ENCODE data around the gene PVRIG.
A peak's percentile ranks its signal among the peaks of the same experiment; 100 is the strongest.
"Not testable (repeated sequence)": the region's sequence is repeated elsewhere in the genome, so short reads cannot be mapped to it uniquely, and the experiment has no call there.

The PVRIG gene

DNA sequence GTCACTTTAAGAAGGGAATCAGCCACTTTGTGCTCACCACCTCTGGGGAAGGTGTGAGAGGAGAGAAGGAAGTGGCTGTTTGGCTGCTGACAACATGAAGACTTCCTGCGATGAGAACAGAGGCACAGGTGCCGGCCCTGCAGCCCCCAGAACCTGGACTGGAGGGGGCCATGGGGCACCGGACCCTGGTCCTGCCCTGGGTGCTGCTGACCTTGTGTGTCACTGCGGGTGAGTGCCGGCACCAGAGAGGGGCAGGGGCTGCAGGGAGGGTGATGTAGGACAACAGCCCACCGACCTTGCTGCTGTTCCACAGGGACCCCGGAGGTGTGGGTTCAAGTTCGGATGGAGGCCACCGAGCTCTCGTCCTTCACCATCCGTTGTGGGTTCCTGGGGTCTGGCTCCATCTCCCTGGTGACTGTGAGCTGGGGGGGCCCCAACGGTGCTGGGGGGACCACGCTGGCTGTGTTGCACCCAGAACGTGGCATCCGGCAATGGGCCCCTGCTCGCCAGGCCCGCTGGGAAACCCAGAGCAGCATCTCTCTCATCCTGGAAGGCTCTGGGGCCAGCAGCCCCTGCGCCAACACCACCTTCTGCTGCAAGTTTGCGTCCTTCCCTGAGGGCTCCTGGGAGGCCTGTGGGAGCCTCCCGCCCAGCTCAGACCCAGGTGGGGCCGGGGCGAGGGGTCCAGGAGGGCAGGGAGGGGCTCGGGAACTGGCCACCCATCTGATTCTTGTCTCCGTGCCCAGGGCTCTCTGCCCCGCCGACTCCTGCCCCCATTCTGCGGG, at the start of gene PVRIG:
Gene PVRIG, plus strand, starts transcription at position 149 of the 785 bp plus-strand sequence. Its CDS starts 22 bp downstream, at position 171.
- WGBS (ENCODE audit: insufficient coverage, insufficient read length) = no CpG with 5 or more reads among the region's 27 CpGs
- DNase-seq (ENCODE audit: low read depth, low spot score); H3K27ac ChIP-seq (ENCODE audit: low read length); H3K27me3 ChIP-seq (ENCODE audit: control insufficient read depth, insufficient read depth, low read length); H3K4me3 ChIP-seq (ENCODE audit: low read length); H3K4me1 ChIP-seq (ENCODE audit: control insufficient read depth, insufficient read depth, low read length); H3K36me3 ChIP-seq (ENCODE audit: control insufficient read depth, insufficient read depth, low read length); H3K9me3 ChIP-seq (ENCODE audit: control insufficient read depth, insufficient read depth, low read length): not testable (repeated sequence)

DNA sequence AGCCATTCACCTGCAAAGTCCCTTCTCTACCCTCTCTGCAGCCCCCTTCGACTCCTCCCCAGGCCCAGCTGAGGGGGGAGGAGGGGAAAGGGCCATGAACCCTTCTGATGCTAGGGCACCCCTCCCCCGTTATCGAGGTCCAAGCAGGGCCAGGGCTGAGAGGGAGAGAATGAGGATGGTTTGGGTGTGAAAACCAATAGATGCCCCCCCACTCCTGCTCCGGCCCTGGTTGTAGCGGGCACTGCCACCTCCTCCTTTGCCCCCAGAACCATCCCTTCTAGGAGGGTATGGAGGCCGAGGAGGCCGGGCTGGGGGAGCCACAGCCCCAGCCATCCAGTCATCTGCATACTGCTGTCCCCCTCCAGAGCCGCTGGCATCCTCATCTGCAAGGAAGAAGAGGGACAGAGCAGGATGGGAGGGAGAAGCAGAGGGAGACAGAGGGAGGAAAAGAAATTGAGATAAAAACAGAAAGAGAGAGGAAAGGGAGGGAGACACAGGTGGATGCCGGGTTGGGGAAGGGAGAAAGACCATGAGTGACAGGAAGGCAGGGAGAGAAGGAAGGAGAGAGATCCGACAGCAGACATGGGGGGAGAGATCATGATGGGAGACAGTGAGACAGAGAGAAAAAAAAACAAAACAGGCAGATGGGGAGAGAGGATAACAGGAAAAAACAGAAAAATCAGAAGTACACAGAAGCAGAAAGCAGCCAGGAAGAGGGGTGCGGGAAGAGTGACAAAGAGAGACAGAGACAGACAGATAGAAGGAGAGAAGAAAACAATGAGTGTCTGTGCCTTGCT, 49.5 kb upstream of the PVRIG start:
- peaks cover 5% of the 10 kb centered on the region for H3K4me1 ChIP-seq (ENCODE audit: control insufficient read depth, insufficient read depth, low read length)
- H3K4me3 ChIP-seq (ENCODE audit: low read length) = no peak overlapping the region
- DNase-seq (ENCODE audit: low read depth, low spot score) = no peak
- H3K27me3 ChIP-seq (ENCODE audit: control insufficient read depth, insufficient read depth, low read length) = no peaks in the 10 kb centered on the region
- no CpG with 5 or more reads among the region's 11 CpGs for WGBS (ENCODE audit: insufficient coverage, insufficient read length)
- H3K27ac ChIP-seq (ENCODE audit: low read length) = no peak overlapping the region
- peaks cover 5% of the 10 kb centered on the region for H3K36me3 ChIP-seq (ENCODE audit: control insufficient read depth, insufficient read depth, low read length)
- no peaks in the 10 kb centered on the region for H3K9me3 ChIP-seq (ENCODE audit: control insufficient read depth, insufficient read depth, low read length)

GRCh38 chr7:100171087-100171681, 48.6 kb upstream of the PVRIG start:
- no peak for DNase-seq (ENCODE audit: low read depth, low spot score)
- H3K27me3 ChIP-seq (ENCODE audit: control insufficient read depth, insufficient read depth, low read length) = no peaks in the 10 kb centered on the region
- WGBS (ENCODE audit: insufficient coverage, insufficient read length) = no CpG with 5 or more reads among the region's 61 CpGs
- peak overlapping the region; percentile 32; the same call in 1 of the 2 replicates for H3K4me3 ChIP-seq (ENCODE audit: low read length)
- peaks cover 5% of the 10 kb centered on the region for H3K36me3 ChIP-seq (ENCODE audit: control insufficient read depth, insufficient read depth, low read length)
- peaks cover 6% of the 10 kb centered on the region for H3K4me1 ChIP-seq (ENCODE audit: control insufficient read depth, insufficient read depth, low read length)
- H3K27ac ChIP-seq (ENCODE audit: low read length) = no peak overlapping the region
- H3K9me3 ChIP-seq (ENCODE audit: control insufficient read depth, insufficient read depth, low read length) = no peaks in the 10 kb centered on the region

DNA sequence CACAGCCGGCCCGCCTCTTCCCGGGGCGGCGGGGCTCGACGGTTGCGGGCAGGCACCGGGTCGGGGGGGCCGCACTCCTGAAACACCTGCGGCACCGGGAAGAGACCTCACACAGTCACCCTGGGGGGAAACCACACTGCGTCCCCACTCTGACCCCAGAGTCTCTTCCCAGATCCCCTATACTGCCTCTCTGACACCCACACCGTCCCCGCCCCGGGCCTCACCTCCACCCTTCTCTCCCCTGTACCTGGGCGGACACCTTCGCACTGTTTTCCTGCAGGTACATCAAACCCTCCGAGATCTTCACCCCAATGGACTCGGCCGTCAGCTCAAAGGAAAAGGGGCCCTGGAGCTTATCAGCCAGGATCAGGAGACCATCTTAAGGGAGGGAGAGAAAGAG, 47.9 kb upstream of the PVRIG start:
- Histone ChIP-seq H3K27ac (ENCODE audit: low read length) (no peak overlapping the region), H3K9me3 (ENCODE audit: control insufficient read depth, insufficient read depth, low read length) (no peaks in the 10 kb centered on the region), H3K27me3 (ENCODE audit: control insufficient read depth, insufficient read depth, low read length) (no peaks in the 10 kb centered on the region), H3K4me3 (ENCODE audit: low read length) (peak overlapping the region; percentile 32; the same call in 1 of the 2 replicates), H3K36me3 (ENCODE audit: control insufficient read depth, insufficient read depth, low read length) (peaks cover 5% of the 10 kb centered on the region), H3K4me1 (ENCODE audit: control insufficient read depth, insufficient read depth, low read length) (peaks cover 7% of the 10 kb centered on the region)
- WGBS (ENCODE audit: insufficient coverage, insufficient read length) = no CpG with 5 or more reads among the region's 22 CpGs
- no peak for DNase-seq (ENCODE audit: low read depth, low spot score)

- peaks cover 5% of the 10 kb centered on the region for H3K36me3 ChIP-seq (ENCODE audit: control insufficient read depth, insufficient read depth, low read length)
- no peak for DNase-seq (ENCODE audit: low read depth, low spot score)
Measured at GRCh38 chr7:100173806-100174495, 45.8 kb upstream of the PVRIG start.

GRCh38 chr7:100174582-100174981, 45.2 kb upstream of the PVRIG start:
- H3K4me1 ChIP-seq (ENCODE audit: control insufficient read depth, insufficient read depth, low read length) = peaks cover 4% of the 10 kb centered on the region

More at GRCh38 chr7:100173806-100174495, 45.8 kb upstream of the PVRIG start:
- Histone ChIP-seq H3K27ac (ENCODE audit: low read length) (no peak overlapping the region), H3K27me3 (ENCODE audit: control insufficient read depth, insufficient read depth, low read length) (no peaks in the 10 kb centered on the region), H3K9me3 (ENCODE audit: control insufficient read depth, insufficient read depth, low read length) (no peaks in the 10 kb centered on the region), H3K4me3 (ENCODE audit: low read length) (no peak overlapping the region), H3K4me1 (ENCODE audit: control insufficient read depth, insufficient read depth, low read length) (peaks cover 4% of the 10 kb centered on the region)
- WGBS (ENCODE audit: insufficient coverage, insufficient read length) = no CpG with 5 or more reads among the region's 11 CpGs

GRCh38 chr7:100175296-100175935, 44.3 kb upstream of the PVRIG start:
- WGBS (ENCODE audit: insufficient coverage, insufficient read length) = no CpG with 5 or more reads among the region's 14 CpGs

More at GRCh38 chr7:100174582-100174981, 45.2 kb upstream of the PVRIG start:
- Histone ChIP-seq H3K36me3 (ENCODE audit: control insufficient read depth, insufficient read depth, low read length) (peaks cover 5% of the 10 kb centered on the region), H3K9me3 (ENCODE audit: control insufficient read depth, insufficient read depth, low read length) (no peaks in the 10 kb centered on the region), H3K27me3 (ENCODE audit: control insufficient read depth, insufficient read depth, low read length) (no peaks in the 10 kb centered on the region), H3K27ac (ENCODE audit: low read length) (no peak overlapping the region), H3K4me3 (ENCODE audit: low read length) (no peak overlapping the region)
- no peak for DNase-seq (ENCODE audit: low read depth, low spot score)
- no CpG with 5 or more reads among the region's 5 CpGs for WGBS (ENCODE audit: insufficient coverage, insufficient read length)

DNA sequence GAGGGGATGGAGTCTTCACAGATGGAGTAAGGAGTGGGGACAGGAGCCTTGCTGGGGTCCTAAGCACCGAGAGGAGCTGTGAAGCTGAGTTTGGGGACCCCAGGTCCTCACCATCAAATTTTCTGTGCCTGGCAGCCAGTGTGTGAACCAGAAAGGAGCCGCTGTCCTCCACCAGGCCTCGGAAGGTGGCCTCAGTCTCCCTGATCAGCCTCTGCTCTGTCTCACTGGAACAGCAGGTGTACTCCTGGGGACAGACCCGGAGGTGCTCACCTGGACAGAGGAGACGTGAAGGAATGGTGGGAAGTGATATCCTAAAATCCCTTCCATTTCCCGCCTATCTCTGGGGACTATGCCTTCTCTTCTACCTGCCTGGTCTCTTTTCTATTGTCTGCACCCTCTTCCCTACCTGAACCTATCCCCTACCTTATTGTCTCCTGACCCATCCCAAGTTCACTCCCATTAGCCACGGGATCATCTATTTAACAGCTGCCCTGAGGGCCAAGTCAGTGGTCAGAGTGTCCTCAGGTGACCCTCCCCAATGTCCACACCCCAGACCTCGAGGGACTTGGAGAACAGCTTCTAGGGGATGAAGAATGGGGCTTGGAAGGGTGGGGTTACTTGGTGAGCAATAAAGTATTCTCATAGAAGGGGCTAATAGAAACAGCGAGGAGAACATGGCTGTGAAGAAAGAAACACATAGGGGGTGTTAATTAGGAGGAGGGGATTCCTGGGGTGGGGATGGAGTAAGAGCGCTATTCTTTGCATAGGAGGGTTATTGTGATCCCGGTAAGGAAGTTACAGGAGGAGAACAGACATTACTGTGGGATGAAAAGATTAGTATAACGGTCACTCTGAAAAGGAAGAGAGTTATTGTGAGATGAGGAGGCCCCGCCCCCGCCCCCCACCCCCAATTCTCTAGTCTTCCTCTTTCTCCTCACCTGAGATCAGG, 43.4 kb upstream of the PVRIG start:
- Histone ChIP-seq H3K4me1 (ENCODE audit: control insufficient read depth, insufficient read depth, low read length) (peaks cover 2% of the 10 kb centered on the region), H3K36me3 (ENCODE audit: control insufficient read depth, insufficient read depth, low read length) (peaks cover 5% of the 10 kb centered on the region), H3K27ac (ENCODE audit: low read length) (no peak overlapping the region), H3K27me3 (ENCODE audit: control insufficient read depth, insufficient read depth, low read length) (no peaks in the 10 kb centered on the region), H3K9me3 (ENCODE audit: control insufficient read depth, insufficient read depth, low read length) (no peaks in the 10 kb centered on the region), H3K4me3 (ENCODE audit: low read length) (peak overlapping the region; percentile 74; the same call in 1 of the 2 replicates)
- DNase-seq (ENCODE audit: low read depth, low spot score) = no peak
- no CpG with 5 or more reads among the region's 14 CpGs for WGBS (ENCODE audit: insufficient coverage, insufficient read length)

More at GRCh38 chr7:100175296-100175935, 44.3 kb upstream of the PVRIG start:
- Histone ChIP-seq H3K4me1 (ENCODE audit: control insufficient read depth, insufficient read depth, low read length) (peaks cover 2% of the 10 kb centered on the region), H3K4me3 (ENCODE audit: low read length) (no peak overlapping the region), H3K36me3 (ENCODE audit: control insufficient read depth, insufficient read depth, low read length) (peaks cover 5% of the 10 kb centered on the region), H3K27ac (ENCODE audit: low read length) (no peak overlapping the region), H3K27me3 (ENCODE audit: control insufficient read depth, insufficient read depth, low read length) (no peaks in the 10 kb centered on the region), H3K9me3 (ENCODE audit: control insufficient read depth, insufficient read depth, low read length) (no peaks in the 10 kb centered on the region)
- no peak for DNase-seq (ENCODE audit: low read depth, low spot score)

Measured in iPS DF 6.9 (cell line).